HG02981 (cell line): ENCODE measurements around the gene MAP3K15.

Experiments
- ATAC-seq: cut with Tn5 transposase; IDR thresholded peaks from one replicate; pipeline ENCODE4 v1.9.1; 2021; ENCODE audit warnings: mild to moderate bottlenecking, moderate library complexity; ENCODE audit not compliant: unreplicated experiment

The MAP3K15 gene

GRCh38 chrX:19514791-19515614, at the start of gene MAP3K15:
TSS of gene MAP3K15 (minus strand) at chrX:19515508. CDS start at chrX:19515261, 247 bp downstream.
- no peak for ATAC-seq

GRCh38 chrX:19564606-19565005, 49.3 kb upstream of the MAP3K15 start:
- no peak for ATAC-seq

- no peak for ATAC-seq
These were observed 48.4 kb upstream of the MAP3K15 start for GRCh38 chrX:19563746-19564145.

GRCh38 chrX:19563327-19563726, 48.0 kb upstream of the MAP3K15 start:
- no peak for ATAC-seq

- no peak for ATAC-seq
These were observed 45.3 kb upstream of the MAP3K15 start for GRCh38 chrX:19560611-19561010.

- ATAC-seq = no peak
These were observed 42.5 kb upstream of the MAP3K15 start for GRCh38 chrX:19557822-19558221.

GRCh38 chrX:19556202-19556601, 40.9 kb upstream of the MAP3K15 start:
- ATAC-seq = no peak

GRCh38 chrX:19555683-19556082, 40.4 kb upstream of the MAP3K15 start:
- no peak for ATAC-seq

- no peak for ATAC-seq
These were observed 39.9 kb upstream of the MAP3K15 start for GRCh38 chrX:19555236-19555635.

GRCh38 chrX:19554786-19555185, 39.5 kb upstream of the MAP3K15 start:
- no peak for ATAC-seq

- ATAC-seq = no peak
These were observed 37.5 kb upstream of the MAP3K15 start for GRCh38 chrX:19552793-19553192.

GRCh38 chrX:19549838-19550237, 34.5 kb upstream of the MAP3K15 start:
- no peak for ATAC-seq

GRCh38 chrX:19548934-19549333, 33.6 kb upstream of the MAP3K15 start:
- no peak for ATAC-seq

- ATAC-seq = no peak
These were observed 33.0 kb upstream of the MAP3K15 start for GRCh38 chrX:19548279-19548678.

- ATAC-seq = no peak
These were observed 30.3 kb upstream of the MAP3K15 start for GRCh38 chrX:19545651-19546050.

GRCh38 chrX:19544693-19545305, 29.5 kb upstream of the MAP3K15 start:
- ATAC-seq = no peak

GRCh38 chrX:19543951-19544381, 28.7 kb upstream of the MAP3K15 start:
- no peak for ATAC-seq

- ATAC-seq = no peak
These were observed 27.9 kb upstream of the MAP3K15 start for GRCh38 chrX:19543020-19543715.

GRCh38 chrX:19541931-19542330, 26.6 kb upstream of the MAP3K15 start:
- no peak for ATAC-seq

- ATAC-seq = no peak
These were observed 25.9 kb upstream of the MAP3K15 start for GRCh38 chrX:19541196-19541595.

- no peak for ATAC-seq
These were observed 24.8 kb upstream of the MAP3K15 start for GRCh38 chrX:19540076-19540475.

GRCh38 chrX:19539665-19540064, 24.4 kb upstream of the MAP3K15 start:
- no peak for ATAC-seq
